Kidney (tissue), 14 donors: Measurements from ENCODE around the gene USP3. TPM values are rescaled to one million over a fixed set of nuclear protein-coding genes. Genes with fewer than 3 reads are reported as not detected.

Experiments used
- DNase-seq, 5 donors: peaks; one replicate each; pipeline ENCODE4 v3.0.0-alpha.2; 2013 to 2020
- FAIRE-seq: peaks from 2 replicates; lab custom pipeline; 2012; peaks lifted over from hg19 to GRCh38; lab: Jason Lieb, UNC
- H3K27ac ChIP-seq, 2 donors: one replicate each; pipeline ENCODE4 v1.7.0; 2013; ENCODE audit warnings: low read depth in 2 of 2, low read length in 2 of 2, inconsistent platforms in 1 of 2
- H3K27me3 ChIP-seq: one replicate; pipeline ENCODE4 v1.7.1; 2013; ENCODE audit warnings: low read length, inconsistent platforms; ENCODE audit not compliant: control insufficient read depth, insufficient read depth
- H3K36me3 ChIP-seq, 3 donors: one replicate each; pipeline versions ENCODE4 v1.7.0 to v1.7.1; 2013; ENCODE audit warnings: low read length in 3 of 3, control low read depth in 1 of 3, inconsistent platforms in 1 of 3; ENCODE audit not compliant: insufficient read depth in 3 of 3, control insufficient read depth in 2 of 3
- H3K4me1 ChIP-seq, 3 donors: one replicate each; pipeline versions ENCODE4 v1.7.0 to v1.7.1; 2013; ENCODE audit warnings: low read length in 3 of 3, inconsistent platforms in 1 of 3, low read depth in 1 of 3; ENCODE audit not compliant: control insufficient read depth in 2 of 3, insufficient read depth in 2 of 3
- H3K4me3 ChIP-seq, 3 donors: one replicate each; pipeline versions ENCODE4 v1.7.0 to v1.8.1; 2013; ENCODE audit warnings: low read length in 3 of 3, control low read depth in 1 of 3, inconsistent platforms in 1 of 3
- H3K9ac ChIP-seq, 3 donors: one replicate each; pipeline versions ENCODE4 v1.7.0 to v1.7.1; 2013; ENCODE audit warnings: low read length in 3 of 3, control low read depth in 1 of 3, inconsistent platforms in 1 of 3
- H3K9me3 ChIP-seq, 3 donors: one replicate each; pipeline versions ENCODE4 v1.7.0 to v1.7.1; 2013; ENCODE audit warnings: low read length in 3 of 3, control low read depth in 1 of 3, inconsistent platforms in 1 of 3; ENCODE audit not compliant: control insufficient read depth in 2 of 3, insufficient read depth in 1 of 3
- CTCF ChIP-seq: IDR thresholded peaks from 3 replicates; pipeline ENCODE4 v1.5.1; 2012; ENCODE audit warnings: mild to moderate bottlenecking, moderate library complexity, borderline replicate concordance; ENCODE audit not compliant: insufficient read depth; ENCODE audit errors: extremely low read depth
- intact Hi-C: fragments of 100-400 bp; cut with DNase I; formaldehyde crosslinking; loops from one replicate; pipeline ENCODE4 v1.11.1; 2022
- polyA plus RNA-seq: library from polyadenylated mRNA; stranded (reverse); fragments of 350-450 nt; fragmentation: Illumina TruSeq; extraction: RNeasy Lipid Tissue Mini Kit (QIAGEN cat#74804); gene quantifications from one replicate; pipeline ENCODE4 v1.2.3, GENCODE V29; 2014; ENCODE audit warnings: low read depth, low replicate concordance; ENCODE audit not compliant: insufficient read depth
- total RNA-seq: library from RNA; stranded (reverse); fragmentation: NEBNext Ultra II Directional; extraction: Animal tissue kit (Norgen Biotek cat#: 25700); gene quantifications from one replicate; pipeline ENCODE4 v1.2.1, GENCODE V29; 2021
- donor health status: control.
- donor health status: control.
- donor health status: control.
- donor health status: control.
- donor health status: control.
- donor health status: DM: yes; HTN: yes; CAD: no.
- donor health status: Normal renal cell carcinoma (clear cell type).

The USP3 gene
- total and polyA plus RNA-seq, 2 donors from 2014 or later, result 25.2 to 72.5 TPM

GRCh38 chr15:63469190-63469589, 35.2 kb upstream of the USP3 start:
- intact Hi-C loops, result no loop called here
- H3K9ac ChIP-seq, result no peak overlapping the region
- TF ChIP-seq CTCF, result no peak
- FAIRE-seq (no peak), DNase-seq (no peak)
- no peaks in the 10 kb centered on the region for H3K9me3 ChIP-seq
- H3K27me3 ChIP-seq, result no peaks in the 10 kb centered on the region
- H3K4me1 ChIP-seq, result peaks cover 0 to 12% (median 6%) of the 10 kb centered on the region in 3 donors
- H3K36me3 ChIP-seq, result no peaks in the 10 kb centered on the region
- H3K4me3 ChIP-seq, result no peak overlapping the region
- no peak overlapping the region for H3K27ac ChIP-seq

- intact Hi-C loops, result no loop called here
- no peaks in the 10 kb centered on the region for H3K27me3 ChIP-seq
- H3K27ac ChIP-seq, result no peak overlapping the region
- no peaks in the 10 kb centered on the region for H3K9me3 ChIP-seq
- TF ChIP-seq CTCF, result no peak
- H3K4me1 ChIP-seq, result peaks cover 5 to 19% (median 13%) of the 10 kb centered on the region in 3 donors
- H3K36me3 ChIP-seq, result no peaks in the 10 kb centered on the region
- H3K4me3 ChIP-seq, result no peak overlapping the region
- no peak overlapping the region for H3K9ac ChIP-seq
- FAIRE-seq (no peak), DNase-seq (no peak)
Observed at GRCh38 chr15:63469984-63470383, 34.4 kb upstream of the USP3 start.

GRCh38 chr15:63473007-63473748, 31.2 kb upstream of the USP3 start:
- Histone ChIP-seq H3K4me3 (no peak overlapping the region), H3K9ac (no peak overlapping the region), H3K4me1 (peaks cover 12 to 20% (median 13%) of the 10 kb centered on the region in 3 donors), H3K27me3 (no peaks in the 10 kb centered on the region), H3K27ac (peak overlapping the region in 1 of 2 donors; percentile 36), H3K9me3 (no peaks in the 10 kb centered on the region), H3K36me3 (no peaks in the 10 kb centered on the region)
- DNase-seq (no peak), FAIRE-seq (no peak)
- no peak for TF ChIP-seq CTCF
- intact Hi-C loops, result no loop called here

- TF ChIP-seq CTCF, result no peak
- intact Hi-C loops, result no loop called here
- no peak for FAIRE-seq
Observed at GRCh38 chr15:63473749-63473998, 30.7 kb upstream of the USP3 start.

More at GRCh38 chr15:63473749-63473998, 30.7 kb upstream of the USP3 start:
- peaks cover 12 to 20% (median 13%) of the 10 kb centered on the region in 3 donors for H3K4me1 ChIP-seq
- no peak overlapping the region for H3K4me3 ChIP-seq
- no peaks in the 10 kb centered on the region for H3K27me3 ChIP-seq
- no peak for DNase-seq
- H3K27ac ChIP-seq, result peak overlapping the region; percentile 36 to 58
- no peaks in the 10 kb centered on the region for H3K36me3 ChIP-seq
- no peaks in the 10 kb centered on the region for H3K9me3 ChIP-seq
- no peak overlapping the region for H3K9ac ChIP-seq
